Measurements from ENCODE around the gene GALNT14.

Gene GALNT14

GRCh38 chr2:31012406-31012805 is 125.8 kb downstream of the GALNT14 start:
- TF ChIP-seq CTCF (IDR thresholded peaks at IDR 0.05; ENCODE audit: extremely low read depth, missing control alignments): no peak
- no peak for DNase-seq (ENCODE audit: low spot score)

GRCh38 chr2:31011587-31011986 is 126.7 kb downstream of the GALNT14 start:
- no peak for DNase-seq (ENCODE audit: low spot score)
- no peak for TF ChIP-seq CTCF (IDR thresholded peaks at IDR 0.05; ENCODE audit: extremely low read depth, missing control alignments)

GRCh38 chr2:31008561-31009114 is 129.6 kb downstream of the GALNT14 start:
- no peak for TF ChIP-seq CTCF (IDR thresholded peaks at IDR 0.05; ENCODE audit: extremely low read depth, missing control alignments)
- DNase-seq (ENCODE audit: low spot score): no peak

GRCh38 chr2:31004257-31004656 is 134.0 kb downstream of the GALNT14 start:
- DNase-seq (ENCODE audit: low spot score): no peak
- TF ChIP-seq CTCF (IDR thresholded peaks at IDR 0.05; ENCODE audit: extremely low read depth, missing control alignments): no peak

- no peak for TF ChIP-seq CTCF (IDR thresholded peaks at IDR 0.05; ENCODE audit: extremely low read depth, missing control alignments)
- DNase-seq (ENCODE audit: low spot score): no peak
Observed at GRCh38 chr2:31003749-31004148, 134.5 kb downstream of the GALNT14 start.

- DNase-seq (ENCODE audit: low spot score): no peak
- TF ChIP-seq CTCF (IDR thresholded peaks at IDR 0.05; ENCODE audit: extremely low read depth, missing control alignments): no peak
Observed at GRCh38 chr2:31002537-31003150, 135.6 kb downstream of the GALNT14 start.

GRCh38 chr2:31000970-31001369 is 137.3 kb downstream of the GALNT14 start:
- TF ChIP-seq CTCF (IDR thresholded peaks at IDR 0.05; ENCODE audit: extremely low read depth, missing control alignments): no peak
- DNase-seq (ENCODE audit: low spot score): no peak
